HG03442 (cell line): ENCODE data around the gene LMO7.

ENCODE experiments used
- ATAC-seq: cut with Tn5 transposase; IDR thresholded peaks from one replicate; pipeline ENCODE4 v1.9.1; 2021; ENCODE audit warnings: mild to moderate bottlenecking, moderate library complexity; ENCODE audit not compliant: unreplicated experiment

Gene LMO7

DNA sequence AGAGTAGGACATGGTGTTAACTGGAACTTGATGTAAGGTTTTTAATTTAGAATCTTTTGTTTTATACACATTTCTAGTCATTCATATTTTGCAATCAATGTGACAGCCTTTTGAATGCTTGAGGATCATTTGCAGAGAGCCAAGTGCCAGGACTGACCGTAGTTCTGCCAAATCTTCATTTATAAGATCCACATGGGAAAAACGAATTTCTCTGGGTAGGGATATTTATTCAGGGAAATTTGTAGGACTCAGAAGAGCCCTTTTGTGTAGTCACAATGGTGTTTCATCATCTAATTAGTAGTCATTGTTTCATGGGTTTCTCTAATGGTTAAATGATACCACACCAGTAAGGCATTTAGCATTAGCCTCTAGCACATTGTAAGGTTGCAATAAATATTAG lies 161.1 kb downstream of the LMO7 start:
- ATAC-seq = no peak

DNA sequence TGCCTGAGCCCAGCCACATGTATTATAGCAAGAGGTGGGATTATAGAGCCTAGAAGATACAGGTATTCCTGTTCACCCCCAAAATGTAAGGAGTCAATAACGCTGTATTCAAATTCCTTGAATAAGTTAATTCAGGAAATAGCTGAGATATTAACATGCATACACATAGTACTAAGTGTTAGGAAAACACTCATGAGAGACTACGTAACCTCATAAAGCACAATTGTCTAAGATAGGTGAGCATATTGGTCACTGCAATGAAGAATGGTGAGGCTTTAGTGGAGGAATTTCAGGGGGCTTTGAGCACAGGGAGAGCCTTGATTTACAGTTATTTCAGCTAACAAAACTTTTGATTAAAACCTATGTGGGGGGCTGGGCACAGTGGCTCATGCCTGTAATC lies 161.6 kb downstream of the LMO7 start:
- ATAC-seq = no peak

GRCh38 chr13:75798353-75799255 lies 162.5 kb downstream of the LMO7 start:
- ATAC-seq = no peak

DNA sequence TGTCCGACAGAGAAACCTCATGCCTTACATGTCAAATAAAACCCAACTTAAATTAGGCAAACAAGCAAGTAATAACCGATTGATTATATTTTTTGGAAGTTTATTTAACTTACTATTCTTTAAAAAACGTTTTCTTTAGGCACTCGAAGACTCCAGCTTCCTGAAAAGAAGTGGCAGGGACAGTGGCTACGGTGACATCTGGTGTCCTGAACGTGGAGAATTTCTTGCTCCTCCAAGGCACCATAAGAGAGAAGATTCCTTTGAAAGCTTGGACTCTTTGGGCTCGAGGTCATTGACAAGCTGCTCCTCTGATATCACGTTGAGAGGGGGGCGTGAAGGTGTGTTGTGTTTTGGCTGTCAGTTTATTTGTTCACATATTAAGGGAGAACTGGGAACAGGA lies 164.4 kb downstream of the LMO7 start:
- no peak for ATAC-seq

GRCh38 chr13:75801388-75801945 lies 165.3 kb downstream of the LMO7 start:
- no peak for ATAC-seq

DNA sequence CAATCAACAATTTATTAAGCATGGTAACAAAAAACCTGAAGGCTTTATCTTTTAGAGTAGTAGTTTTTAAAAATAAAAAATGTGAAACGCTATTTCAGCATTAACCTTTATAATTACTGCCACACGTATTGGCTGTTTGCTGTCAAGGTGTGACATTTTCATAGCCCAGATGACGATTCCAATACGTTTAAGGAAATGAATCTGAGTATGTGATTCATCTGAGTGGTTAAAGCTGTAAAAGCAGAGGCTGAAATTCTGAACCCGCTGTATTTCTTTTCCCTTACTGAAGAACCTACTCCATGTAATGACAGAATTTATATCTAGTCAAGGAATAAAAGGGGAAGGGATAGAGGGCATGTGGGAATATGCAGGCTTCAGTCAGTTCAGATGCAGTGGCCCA lies 166.0 kb downstream of the LMO7 start:
- ATAC-seq = no peak

- ATAC-seq = peak; percentile 79
These were observed 167.1 kb downstream of the LMO7 start for GRCh38 chr13:75803164-75803611.

DNA sequence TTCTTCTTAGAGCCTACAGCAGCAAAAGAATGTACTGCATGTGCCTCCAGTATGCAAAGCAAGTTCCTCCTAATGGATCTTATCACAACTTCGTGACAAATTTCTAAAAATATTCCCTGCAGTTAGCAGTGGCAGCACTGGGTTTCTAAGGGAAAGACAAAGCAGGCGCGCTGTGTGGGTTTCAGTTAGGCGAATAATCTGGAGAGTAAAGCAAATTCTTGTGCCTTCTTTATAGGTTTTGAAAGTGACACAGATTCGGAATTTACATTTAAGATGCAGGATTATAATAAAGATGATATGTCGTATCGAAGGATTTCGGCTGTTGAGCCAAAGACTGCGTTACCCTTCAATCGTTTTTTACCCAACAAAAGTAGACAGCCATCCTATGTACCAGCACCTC lies 167.9 kb downstream of the LMO7 start:
- ATAC-seq = no peak

- no peak for ATAC-seq
These were observed 168.5 kb downstream of the LMO7 start for GRCh38 chr13:75804605-75805004.

- no peak for ATAC-seq
These were observed 170.0 kb downstream of the LMO7 start for GRCh38 chr13:75806117-75806516.

DNA sequence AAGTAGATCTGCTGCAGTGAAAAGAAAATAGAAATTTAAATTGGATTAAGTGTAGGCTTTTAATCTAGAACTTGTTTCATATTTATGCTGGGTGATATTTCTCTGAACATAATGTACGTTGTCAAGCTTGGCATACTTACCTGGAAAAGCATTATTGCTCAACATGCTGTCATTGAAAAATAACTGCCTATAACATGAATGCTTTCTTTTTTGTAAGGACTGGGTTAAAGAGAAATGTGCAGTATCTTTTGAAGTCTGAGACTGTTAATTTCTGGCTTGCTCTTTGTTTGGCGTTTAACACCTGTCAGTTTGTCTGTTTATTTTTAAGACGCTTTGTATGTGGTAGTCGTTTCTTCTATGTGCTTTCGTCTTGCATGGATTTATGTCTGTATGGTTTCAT lies 175.2 kb downstream of the LMO7 start:
- no peak for ATAC-seq

- no peak for ATAC-seq
These were observed 175.7 kb downstream of the LMO7 start for GRCh38 chr13:75811841-75812240.

GRCh38 chr13:75812751-75813181 lies 176.6 kb downstream of the LMO7 start:
- ATAC-seq = no peak

DNA sequence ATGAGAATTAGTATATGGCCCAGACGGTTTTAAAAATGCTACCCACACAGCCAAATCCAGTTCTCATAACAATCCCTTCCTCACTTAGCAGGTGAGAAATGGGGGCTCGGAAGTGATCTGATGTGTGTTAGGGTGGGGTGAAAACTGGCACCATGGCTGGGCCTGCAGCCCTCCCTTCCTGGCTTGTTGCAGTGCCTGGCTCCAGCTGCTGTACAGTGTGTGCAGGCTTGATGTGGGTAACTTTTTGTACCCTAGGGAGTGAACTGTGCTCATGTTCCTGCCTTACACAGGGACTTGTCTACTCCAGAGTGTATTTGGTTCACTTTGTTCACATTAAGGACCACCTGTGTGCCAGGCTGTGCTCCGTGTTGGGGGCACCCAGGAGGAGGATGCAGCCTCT lies 177.2 kb downstream of the LMO7 start:
- ATAC-seq = no peak

DNA sequence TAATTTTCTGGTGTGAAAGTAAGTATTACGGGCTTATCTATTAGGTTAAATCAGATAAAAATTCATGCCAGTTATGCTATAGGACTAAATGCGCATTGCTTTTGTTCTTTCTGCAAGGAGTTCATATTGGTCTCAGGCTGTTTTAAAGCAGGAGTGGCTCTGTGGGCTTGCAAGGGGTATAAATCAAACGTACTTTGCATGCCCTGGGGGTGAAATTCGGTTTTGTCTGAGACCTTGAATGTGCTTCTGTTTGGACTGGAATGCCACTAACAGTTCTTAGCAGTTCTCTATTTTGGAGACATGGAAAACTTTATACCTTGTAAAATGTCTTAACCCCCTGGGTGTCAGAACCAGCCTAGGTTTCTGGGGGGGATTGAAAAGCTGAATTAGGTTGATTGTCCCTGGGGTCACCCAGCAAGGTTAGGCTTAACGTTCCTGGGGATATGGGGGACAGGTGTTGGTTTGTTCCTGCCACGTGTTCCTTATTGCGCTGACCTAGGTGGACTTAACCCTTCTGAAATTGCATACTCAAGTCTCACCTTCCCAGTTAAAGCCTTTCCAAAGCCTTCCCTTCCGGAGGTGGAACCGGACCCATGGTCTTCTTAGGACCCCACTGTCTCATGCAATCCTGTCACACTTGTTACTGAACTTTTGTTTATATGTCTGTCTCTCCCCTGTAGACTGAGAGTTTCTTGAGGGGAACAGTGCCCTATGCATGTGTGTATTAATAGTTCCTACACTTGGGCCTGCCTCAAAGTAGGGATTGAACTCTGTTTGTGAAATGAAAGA lies 182.2 kb downstream of the LMO7 start:
- no peak for ATAC-seq

DNA sequence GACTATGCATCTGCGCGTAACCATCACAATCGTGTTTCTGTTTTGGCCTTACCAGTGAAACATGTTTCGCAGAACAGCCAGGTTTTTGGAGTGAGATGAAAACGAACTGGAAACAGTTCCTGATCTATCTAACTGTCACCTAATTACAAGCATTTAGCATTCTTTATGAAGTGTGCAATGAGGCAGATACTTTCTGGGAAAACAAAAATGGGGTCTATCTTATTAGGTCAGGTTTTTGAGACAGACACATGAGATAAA lies 182.8 kb downstream of the LMO7 start:
- no peak for ATAC-seq

- ATAC-seq = no peak
These were observed 189.0 kb downstream of the LMO7 start for GRCh38 chr13:75825161-75825560.

- ATAC-seq = peak; percentile 70
These were observed 189.5 kb downstream of the LMO7 start for GRCh38 chr13:75825594-75825993.

- ATAC-seq = no peak
These were observed 190.3 kb downstream of the LMO7 start for GRCh38 chr13:75826391-75826790.

- ATAC-seq = no peak
These were observed 193.7 kb downstream of the LMO7 start for GRCh38 chr13:75829830-75830229.

DNA sequence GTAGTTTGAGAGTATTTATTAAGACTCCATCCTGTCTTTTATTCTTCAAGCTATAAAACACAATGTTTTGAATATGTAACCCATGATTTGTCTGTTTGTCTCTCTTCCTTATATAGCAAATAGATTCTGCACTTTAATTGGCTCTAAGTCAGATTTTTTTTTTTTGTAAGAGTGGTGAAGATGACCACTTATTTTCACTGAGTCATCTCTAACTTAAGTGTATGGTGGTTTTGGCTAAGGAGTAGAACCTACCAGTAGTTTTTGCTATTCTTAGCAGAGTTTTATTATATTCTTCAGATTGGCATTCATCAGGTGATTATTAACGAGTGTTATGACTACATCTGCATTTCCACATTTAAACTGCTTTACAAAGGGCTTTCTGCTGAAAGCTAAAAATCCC lies 194.7 kb downstream of the LMO7 start:
- no peak for ATAC-seq

GRCh38 chr13:75831389-75831788 lies 195.3 kb downstream of the LMO7 start:
- ATAC-seq = no peak
